Activated CD4-positive, alpha-beta T cell treated with anti-CD3 and anti-CD28 coated beads for 36 hours (primary cell): ENCODE measurements around the gene SMIM10. TPM values are rescaled to one million over a fixed set of nuclear protein-coding genes. Genes with fewer than 3 reads are reported as not detected.
A peak's percentile ranks its signal among the peaks of the same experiment; 100 is the strongest.
"Not testable (repeated sequence)": the region's sequence is repeated elsewhere in the genome, so short reads cannot be mapped to it uniquely, and the experiment has no call there.

Source experiments
- ATAC-seq: fragments of 200-7000 bp; cut with Tn5 transposase; one replicate; pipeline ENCODE4 v1.10.0; 2021; ENCODE audit warnings: mild to moderate bottlenecking, moderate library complexity
- CTCF ChIA-PET: fragments of 350-600 bp; sonication (Branson Sonifier 250); formaldehyde crosslinking; loops from one replicate; lab custom pipeline; 2021; ENCODE audit warnings: antibody characterized with exemption; lab: Charles Lee
- POLR2A ChIA-PET: fragments of 350-600 bp; sonication (Branson Sonifier 250); formaldehyde crosslinking; loops from one replicate; lab custom pipeline; 2021; ENCODE audit warnings: antibody characterized with exemption, inconsistent platforms; lab: Charles Lee
- DNase-seq: peaks from one replicate; pipeline ENCODE4 v3.0.0-alpha.2; 2020
- H3K27ac Mint-ChIP-seq: one replicate; pipeline ENCODE4 v1.8.0; 2021; ENCODE audit warnings: mixed read lengths
- H3K27me3 Mint-ChIP-seq: one replicate; pipeline ENCODE4 v1.8.0; 2021; ENCODE audit warnings: mixed read lengths
- H3K36me3 Mint-ChIP-seq: one replicate; pipeline ENCODE4 v1.8.0; 2021; ENCODE audit warnings: low read depth, mixed read lengths
- H3K4me1 Mint-ChIP-seq: one replicate; pipeline ENCODE4 v1.8.0; 2021; ENCODE audit warnings: mixed read lengths
- H3K4me3 Mint-ChIP-seq: one replicate; pipeline ENCODE4 v1.8.0; 2021; ENCODE audit warnings: mild to moderate bottlenecking, moderate library complexity, mixed read lengths
- H3K9me3 Mint-ChIP-seq: one replicate; pipeline ENCODE4 v1.8.0; 2021; ENCODE audit warnings: low read depth, mixed read lengths
- intact Hi-C, 2 experiments: fragments of 100-400 bp; cut with DNase I in 1 of 2; cut with micrococcal nuclease in 1 of 2; formaldehyde crosslinking; loops; one replicate each; pipeline versions ENCODE4 v1.14.2 to v1.15.1; 2022 to 2024; cut with DNase I, micrococcal nuclease
- total RNA-seq, 2 experiments: library from RNA; stranded (reverse); gene quantifications; one replicate each; pipeline ENCODE4 v1.2.3, GENCODE V29; 2021

The SMIM10 gene
- under 1 TPM; 0.30 to 0.84 TPM for total RNA-seq

- peak; percentile 48 for DNase-seq
- intact Hi-C loops, result no loop called here
- Mint-ChIP-seq H3K36me3 (no peaks in the 10 kb centered on the region), H3K4me1 (peaks cover 13% of the 10 kb centered on the region), H3K27ac (peak within 1 kb of the TSS; percentile 88), H3K4me3 (peak within 1 kb of the TSS; percentile 71), H3K27me3 (peaks cover 18% of the 10 kb centered on the region), H3K9me3 (no peaks in the 10 kb centered on the region)
- POLR2A ChIA-PET, result no interaction called here
- ATAC-seq, result peak; percentile 73
- CTCF ChIA-PET, result interaction anchor here (1.1 kb wide), 1 partner anchor 11 kb away, joined by 4 read pairs; no protein-coding TSS in a partner anchor
These were observed at the start of gene SMIM10 for GRCh38 chrX:134990801-134991481. SMIM10 (plus strand) TSS chrX:134990991; CDS start chrX:134991096, 105 bp downstream.

- H3K4me1 Mint-ChIP-seq, H3K36me3 Mint-ChIP-seq, ATAC-seq, DNase-seq, intact Hi-C loops, H3K4me3 Mint-ChIP-seq, H3K27me3 Mint-ChIP-seq, H3K27ac Mint-ChIP-seq, CTCF ChIA-PET, H3K9me3 Mint-ChIP-seq: not testable (repeated sequence)
- POLR2A ChIA-PET, result interaction anchor here (0.5 kb wide), 1 partner anchor 1588 kb away, joined by 4 read pairs; no protein-coding TSS in a partner anchor
These were observed 44.4 kb upstream of the SMIM10 start for GRCh38 chrX:134946364-134946763.

GRCh38 chrX:134948333-134949241 is 42.2 kb upstream of the SMIM10 start:
- Mint-ChIP-seq H3K36me3 (no peaks in the 10 kb centered on the region), H3K27me3 (no peaks in the 10 kb centered on the region), H3K4me3 (no peak overlapping the region), H3K27ac (no peak overlapping the region), H3K4me1 (no peaks in the 10 kb centered on the region), H3K9me3 (no peaks in the 10 kb centered on the region)
- intact Hi-C loops, result no loop called here
- ChIA-PET CTCF (no interaction called here), POLR2A (no interaction called here)
- no peak for ATAC-seq
- no peak for DNase-seq

GRCh38 chrX:134949271-134949670 is 41.5 kb upstream of the SMIM10 start:
- Mint-ChIP-seq H3K36me3 (no peaks in the 10 kb centered on the region), H3K27me3 (no peaks in the 10 kb centered on the region), H3K4me1 (no peaks in the 10 kb centered on the region), H3K27ac (no peak overlapping the region), H3K9me3 (no peaks in the 10 kb centered on the region), H3K4me3 (no peak overlapping the region)
- ATAC-seq (no peak), DNase-seq (no peak)
- intact Hi-C loops, result no loop called here
- CTCF ChIA-PET, result no interaction called here
- POLR2A ChIA-PET, result no interaction called here

- no peak for ATAC-seq
These were observed 33.0 kb upstream of the SMIM10 start for GRCh38 chrX:134957836-134958235.

GRCh38 chrX:134960366-134960765 is 30.4 kb upstream of the SMIM10 start:
- CTCF ChIA-PET, H3K27ac Mint-ChIP-seq, POLR2A ChIA-PET, H3K4me3 Mint-ChIP-seq, DNase-seq, H3K9me3 Mint-ChIP-seq, H3K4me1 Mint-ChIP-seq, H3K36me3 Mint-ChIP-seq, H3K27me3 Mint-ChIP-seq, ATAC-seq: not testable (repeated sequence)
- intact Hi-C loops, result loop anchor here (10.0 kb wide), 1 partner anchor 514 kb away; no protein-coding TSS in a partner anchor

More at GRCh38 chrX:134957836-134958235, 33.0 kb upstream of the SMIM10 start:
- intact Hi-C loops, result no loop called here
- Mint-ChIP-seq H3K27me3 (peaks cover 2% of the 10 kb centered on the region), H3K36me3 (no peaks in the 10 kb centered on the region), H3K27ac (no peak overlapping the region), H3K4me3 (no peak overlapping the region), H3K4me1 (no peaks in the 10 kb centered on the region), H3K9me3 (no peaks in the 10 kb centered on the region)
- CTCF ChIA-PET, result no interaction called here
- POLR2A ChIA-PET, result no interaction called here
- no peak for DNase-seq

- peaks cover 4% of the 10 kb centered on the region for H3K27me3 Mint-ChIP-seq
- no peaks in the 10 kb centered on the region for H3K36me3 Mint-ChIP-seq
- no peak overlapping the region for H3K27ac Mint-ChIP-seq
- no peak for ATAC-seq
- ChIA-PET CTCF (interaction anchor here (0.6 to 1.4 kb wide), 4 partner anchors 37 to 525 kb away, joined by 3 to 4 read pairs (median 3); no protein-coding TSS in a partner anchor), POLR2A (no interaction called here)
- no peaks in the 10 kb centered on the region for H3K4me1 Mint-ChIP-seq
- no peak overlapping the region for H3K4me3 Mint-ChIP-seq
- intact Hi-C loops, result loop anchor here (10.0 kb wide), 1 partner anchor 512 kb away; no protein-coding TSS in a partner anchor
- DNase-seq, result no peak
- no peaks in the 10 kb centered on the region for H3K9me3 Mint-ChIP-seq
These were observed 27.8 kb upstream of the SMIM10 start for GRCh38 chrX:134963041-134963440.

GRCh38 chrX:134969726-134970125 is 21.1 kb upstream of the SMIM10 start:
- H3K27ac Mint-ChIP-seq, result no peak overlapping the region
- H3K4me3 Mint-ChIP-seq, result no peak overlapping the region
- intact Hi-C loops, result loop anchor here (10.0 kb wide), 1 partner anchor 505 kb away; no protein-coding TSS in a partner anchor
- ATAC-seq (no peak), DNase-seq (no peak)
- no peaks in the 10 kb centered on the region for H3K27me3 Mint-ChIP-seq
- CTCF ChIA-PET, result no interaction called here
- POLR2A ChIA-PET, result no interaction called here
- H3K36me3 Mint-ChIP-seq, result no peaks in the 10 kb centered on the region
- H3K9me3 Mint-ChIP-seq, result no peaks in the 10 kb centered on the region
- H3K4me1 Mint-ChIP-seq, result no peaks in the 10 kb centered on the region

- ATAC-seq (no peak), DNase-seq (no peak)
- no peak overlapping the region for H3K27ac Mint-ChIP-seq
- ChIA-PET CTCF (no interaction called here), POLR2A (no interaction called here)
- H3K4me3 Mint-ChIP-seq, result no peak overlapping the region
- no peaks in the 10 kb centered on the region for H3K9me3 Mint-ChIP-seq
- no peaks in the 10 kb centered on the region for H3K36me3 Mint-ChIP-seq
- intact Hi-C loops, result no loop called here
- no peaks in the 10 kb centered on the region for H3K27me3 Mint-ChIP-seq
- no peaks in the 10 kb centered on the region for H3K4me1 Mint-ChIP-seq
These were observed 18.9 kb upstream of the SMIM10 start for GRCh38 chrX:134971926-134972325.

- Mint-ChIP-seq H3K9me3 (no peaks in the 10 kb centered on the region), H3K27ac (no peak overlapping the region), H3K27me3 (no peaks in the 10 kb centered on the region), H3K36me3 (no peaks in the 10 kb centered on the region), H3K4me1 (no peaks in the 10 kb centered on the region), H3K4me3 (no peak overlapping the region)
- ATAC-seq, result no peak
- DNase-seq, result no peak
- ChIA-PET CTCF (no interaction called here), POLR2A (no interaction called here)
- intact Hi-C loops, result no loop called here
These were observed 15.3 kb upstream of the SMIM10 start for GRCh38 chrX:134975516-134975915.

- CTCF ChIA-PET, result no interaction called here
- POLR2A ChIA-PET, result no interaction called here
- Mint-ChIP-seq H3K9me3 (no peaks in the 10 kb centered on the region), H3K27me3 (peaks cover 2% of the 10 kb centered on the region), H3K27ac (no peak overlapping the region), H3K4me1 (no peaks in the 10 kb centered on the region), H3K36me3 (no peaks in the 10 kb centered on the region), H3K4me3 (no peak overlapping the region)
- DNase-seq, result no peak
- no peak for ATAC-seq
- intact Hi-C loops, result no loop called here
These were observed 8.9 kb upstream of the SMIM10 start for GRCh38 chrX:134981910-134982309.
